Kidney epithelial cell (primary cell): ENCODE results near the gene DEFB115. TPM values are rescaled to one million over a fixed set of nuclear protein-coding genes. Genes with fewer than 3 reads are reported as not detected.
"Not testable (repeated sequence)": the region's sequence is repeated elsewhere in the genome, so short reads cannot be mapped to it uniquely, and the experiment has no call there.

Source experiments
- DNase-seq: peaks from one replicate; pipeline ENCODE4 v3.0.0-alpha.2; 2010; ENCODE audit warnings: low read depth
- H3K27me3 ChIP-seq: 2 replicates; pipeline ENCODE4 v1.6.0; 2011; ENCODE audit warnings: low read length; ENCODE audit not compliant: control insufficient read depth, insufficient read depth
- H3K36me3 ChIP-seq: 2 replicates; pipeline ENCODE4 v1.5.1; 2011; ENCODE audit warnings: low read length; ENCODE audit not compliant: control insufficient read depth, insufficient read depth
- H3K4me3 ChIP-seq: 2 replicates; pipeline ENCODE4 v1.5.1; 2011; ENCODE audit warnings: low read depth, mild to moderate bottlenecking, control low read depth, low read length
- CTCF ChIP-seq: IDR thresholded peaks from 2 replicates; pipeline ENCODE4 v1.5.1; 2011; ENCODE audit warnings: mild to moderate bottlenecking, moderate library complexity, low read length, control low read depth, inconsistent platforms; ENCODE audit not compliant: insufficient read depth, poor library complexity, severe bottlenecking
- total RNA-seq: library from RNA; depleted of rRNA; stranded (reverse); fragments of >200 nt; gene quantifications from 2 replicates; pipeline ENCODE4 v1.2.3, GENCODE V29; 2015

Gene DEFB115
- total RNA-seq, 1 donor from 2014 or later: not detected

GRCh38 chr20:31274441-31274840 is 17.0 kb downstream of the DEFB115 start:
- TF ChIP-seq CTCF: no peak
- Histone ChIP-seq H3K36me3 (no peaks in the 10 kb centered on the region), H3K4me3 (no peak overlapping the region), H3K27me3 (no peaks in the 10 kb centered on the region)
- DNase-seq: no peak

GRCh38 chr20:31278178-31278577 is 20.7 kb downstream of the DEFB115 start:
- DNase-seq: no peak
- no peak for TF ChIP-seq CTCF
- H3K4me3 ChIP-seq: no peak overlapping the region

GRCh38 chr20:31284964-31285363 is 27.5 kb downstream of the DEFB115 start:
- H3K4me3 ChIP-seq, DNase-seq, H3K36me3 ChIP-seq, H3K27me3 ChIP-seq: not testable (repeated sequence)

More at GRCh38 chr20:31278178-31278577, 20.7 kb downstream of the DEFB115 start:
- Histone ChIP-seq H3K36me3 (no peaks in the 10 kb centered on the region), H3K27me3 (no peaks in the 10 kb centered on the region)

GRCh38 chr20:31308535-31309162 is 51.2 kb downstream of the DEFB115 start, which contains the start of gene DEFB116:
TSS of gene DEFB116 (minus strand) at chr20:31308585. CDS start at chr20:31308585, 0 bp downstream.
- Histone ChIP-seq H3K36me3 (no peaks in the 10 kb centered on the region), H3K4me3 (no peak within 1 kb of the TSS), H3K27me3 (no peaks in the 10 kb centered on the region)
- TF ChIP-seq CTCF: no peak
- DNase-seq: no peak

Other genes with a start within 250 kb of the DEFB115 start
- not detected in 2 replicates for gene DEFB116, start 50.9 kb downstream of the DEFB115 start, total RNA-seq
- gene DEFB118, start 110.9 kb downstream of the DEFB115 start, total RNA-seq: not detected in 2 replicates
- not detected in 2 replicates for gene DEFB119, start 132.9 kb downstream of the DEFB115 start, total RNA-seq
- not detected in 2 replicates for gene DEFB121, start 148.6 kb downstream of the DEFB115 start, total RNA-seq
- not detected in 2 replicates for gene DEFB123, start 183.0 kb downstream of the DEFB115 start, total RNA-seq
- gene DEFB124, start 217.5 kb downstream of the DEFB115 start, total RNA-seq: not detected in 2 replicates
- gene REM1, start 217.6 kb downstream of the DEFB115 start, total RNA-seq: not detected in 2 replicates